MM.1S (cell line): ENCODE results near the gene CREB3L1.

Source experiments
- DNase-seq: peaks from one replicate; pipeline ENCODE4 v3.0.0-alpha.2; 2015
- H2AFZ ChIP-seq: fragments of 300-600 bp; sonication (generic); 2 replicates; pipeline ENCODE4 v1.6.0; 2016; ENCODE audit warnings: antibody characterized with exemption, low read length
- H3F3A ChIP-seq: fragments of 300-600 bp; sonication (generic); 2 replicates; pipeline ENCODE4 v1.6.1; 2016; ENCODE audit warnings: mild to moderate bottlenecking, antibody characterized with exemption, low read length, moderate library complexity, mixed read lengths; ENCODE audit not compliant: insufficient read depth
- H3K27ac ChIP-seq: fragments of 300-600 bp; sonication (generic); 2 replicates; pipeline ENCODE4 v1.5.1; 2016; ENCODE audit warnings: mild to moderate bottlenecking, low read length
- H3K27me3 ChIP-seq: fragments of 300-600 bp; sonication (generic); replicated peaks from 2 replicates; pipeline ENCODE4 v1.6.0; 2016; ENCODE audit warnings: low read length; ENCODE audit not compliant: insufficient read depth
- H3K36me3 ChIP-seq: fragments of 300-600 bp; sonication (generic); replicated peaks from 2 replicates; pipeline ENCODE4 v1.6.1; 2016; ENCODE audit warnings: mild to moderate bottlenecking, low read length, mixed read lengths; ENCODE audit not compliant: insufficient read depth
- H3K4me1 ChIP-seq: fragments of 300-600 bp; sonication (generic); 2 replicates; pipeline ENCODE4 v1.6.1; 2016; ENCODE audit warnings: low read length, mixed read lengths
- H3K4me2 ChIP-seq: fragments of 300-600 bp; sonication (generic); 2 replicates; pipeline ENCODE4 v1.6.0; 2016; ENCODE audit warnings: low read depth, low read length
- H3K4me3 ChIP-seq: fragments of 300-600 bp; sonication (generic); 2 replicates; pipeline ENCODE4 v1.5.1; 2016; ENCODE audit warnings: low read length, mixed read lengths
- H3K79me2 ChIP-seq: fragments of 300-600 bp; sonication (generic); 2 replicates; pipeline ENCODE4 v1.6.1; 2016; ENCODE audit warnings: mixed run types, low read length, mixed read lengths
- H3K9ac ChIP-seq: fragments of 300-600 bp; sonication (generic); 2 replicates; pipeline ENCODE4 v1.6.1; 2016; ENCODE audit warnings: low read length, mixed read lengths
- H3K9me2 ChIP-seq: fragments of 300-600 bp; sonication (generic); replicated peaks from 2 replicates; pipeline ENCODE4 v1.6.1; 2016; ENCODE audit warnings: mild to moderate bottlenecking, low read length, mixed read lengths; ENCODE audit not compliant: insufficient read depth
- H3K9me3 ChIP-seq: fragments of 300-600 bp; sonication (generic); replicated peaks from 2 replicates; pipeline ENCODE4 v1.6.1; 2016; ENCODE audit warnings: mild to moderate bottlenecking, low read length, mixed read lengths; ENCODE audit not compliant: insufficient read depth
- H4K20me1 ChIP-seq: fragments of 300-600 bp; sonication (generic); 2 replicates; pipeline ENCODE4 v1.6.1; 2016; ENCODE audit warnings: mild to moderate bottlenecking, low read length, moderate library complexity, mixed read lengths; ENCODE audit not compliant: insufficient read depth
- CTCF ChIP-seq: fragments of 300-600 bp; sonication (generic); IDR thresholded peaks from 2 replicates; pipeline ENCODE4 v1.5.1; 2016; ENCODE audit warnings: antibody characterized with exemption, low read length, mixed read lengths
- EZH2 ChIP-seq: fragments of 300-600 bp; sonication (generic); optimal IDR thresholded peaks from 2 replicates; pipeline ENCODE3; 2017; ENCODE audit warnings: low read depth, mild to moderate bottlenecking, antibody characterized with exemption, low read length, mixed read lengths
- EZH2phosphoT487 ChIP-seq: fragments of 300-600 bp; sonication (generic); IDR thresholded peaks from 2 replicates; pipeline ENCODE4 v1.6.1; 2018; ENCODE audit warnings: antibody characterized with exemption, low read length

The CREB3L1 gene

GRCh38 chr11:46337626-46338345, 60.3 kb downstream of the CREB3L1 start:
- Histone ChIP-seq H3K4me1 (no peaks in the 10 kb centered on the region), H3K9me2 (no peaks in the 10 kb centered on the region), H3K9me3 (no peaks in the 10 kb centered on the region), H3K79me2 (no peaks in the 10 kb centered on the region), H3K36me3 (no peaks in the 10 kb centered on the region), H4K20me1 (no peaks in the 10 kb centered on the region), H3K27me3 (peaks cover 44% of the 10 kb centered on the region), H3K27ac (no peak overlapping the region), H3K9ac (no peak overlapping the region), H2AFZ (no peak overlapping the region), H3K4me2 (no peak overlapping the region), H3K4me3 (no peak overlapping the region), H3F3A (no peaks in the 10 kb centered on the region)
- TF ChIP-seq CTCF (no peak), EZH2 (no peak), EZH2phosphoT487 (no peak)
- no peak for DNase-seq

GRCh38 chr11:46338636-46338987, 61.1 kb downstream of the CREB3L1 start:
- Histone ChIP-seq H3K27ac (no peak overlapping the region), H3K27me3 (peaks cover 46% of the 10 kb centered on the region), H3K4me3 (no peak overlapping the region)

GRCh38 chr11:46338988-46339666, 61.7 kb downstream of the CREB3L1 start:
- Histone ChIP-seq H3K9ac (no peak overlapping the region), H4K20me1 (no peaks in the 10 kb centered on the region), H3K27ac (no peak overlapping the region), H3K4me3 (no peak overlapping the region), H3K79me2 (no peaks in the 10 kb centered on the region), H3K9me3 (no peaks in the 10 kb centered on the region), H3K9me2 (no peaks in the 10 kb centered on the region), H2AFZ (no peak overlapping the region), H3F3A (no peaks in the 10 kb centered on the region), H3K4me2 (no peak overlapping the region), H3K4me1 (no peaks in the 10 kb centered on the region), H3K36me3 (no peaks in the 10 kb centered on the region), H3K27me3 (peaks cover 46% of the 10 kb centered on the region)
- TF ChIP-seq EZH2 (no peak), EZH2phosphoT487 (no peak), CTCF (no peak)
- no peak for DNase-seq

More at GRCh38 chr11:46338636-46338987, 61.1 kb downstream of the CREB3L1 start:
- Histone ChIP-seq H3F3A (no peaks in the 10 kb centered on the region), H3K36me3 (no peaks in the 10 kb centered on the region), H3K4me2 (no peak overlapping the region), H2AFZ (no peak overlapping the region), H4K20me1 (no peaks in the 10 kb centered on the region), H3K79me2 (no peaks in the 10 kb centered on the region), H3K9me2 (no peaks in the 10 kb centered on the region), H3K4me1 (no peaks in the 10 kb centered on the region), H3K9me3 (no peaks in the 10 kb centered on the region), H3K9ac (no peak overlapping the region)
- TF ChIP-seq EZH2phosphoT487 (no peak), CTCF (no peak)
- DNase-seq: no peak
